GM23248 (cell line): ENCODE measurements around the gene OR1K1. TPM values are rescaled to one million over a fixed set of nuclear protein-coding genes. Genes with fewer than 3 reads are reported as not detected.
"Not testable (repeated sequence)": the region's sequence is repeated elsewhere in the genome, so short reads cannot be mapped to it uniquely, and the experiment has no call there.

Experiments used
- DNase-seq: peaks from one replicate; pipeline ENCODE4 v3.0.0-alpha.2; 2015
- H2AFZ ChIP-seq: fragments of 200-600 bp; sonication (generic); 2 replicates; pipeline ENCODE4 v1.6.1; 2016; ENCODE audit warnings: antibody characterized with exemption
- H3F3A ChIP-seq: fragments of 200-600 bp; sonication (generic); 2 replicates; pipeline ENCODE4 v1.6.1; 2016; ENCODE audit warnings: mild to moderate bottlenecking, antibody characterized with exemption, mixed run types; ENCODE audit not compliant: insufficient read depth
- H3K27ac ChIP-seq: fragments of 200-600 bp; sonication (generic); 2 replicates; pipeline ENCODE4 v1.5.1; 2016; ENCODE audit warnings: mild to moderate bottlenecking
- H3K27me3 ChIP-seq: fragments of 200-600 bp; sonication (generic); replicated peaks from 2 replicates; pipeline ENCODE4 v1.6.1; 2016; ENCODE audit warnings: mild to moderate bottlenecking; ENCODE audit not compliant: insufficient read depth
- H3K36me3 ChIP-seq: fragments of 200-600 bp; sonication (generic); 2 replicates; pipeline ENCODE4 v1.6.1; 2016; ENCODE audit warnings: low read depth, mild to moderate bottlenecking
- H3K4me1 ChIP-seq: fragments of 200-600 bp; sonication (generic); 2 replicates; pipeline ENCODE4 v1.6.1; 2016; ENCODE audit warnings: mild to moderate bottlenecking; ENCODE audit not compliant: insufficient read depth
- H3K4me2 ChIP-seq: fragments of 200-600 bp; sonication (generic); one replicate; pipeline ENCODE4 v1.6.1; 2016; ENCODE audit warnings: mild to moderate bottlenecking; ENCODE audit not compliant: unreplicated experiment
- H3K4me3 ChIP-seq: fragments of 200-600 bp; sonication (generic); 2 replicates; pipeline ENCODE4 v1.5.1; 2016; ENCODE audit warnings: mild to moderate bottlenecking
- H3K79me2 ChIP-seq: fragments of 200-600 bp; sonication (generic); 2 replicates; pipeline ENCODE4 v1.6.1; 2016; ENCODE audit warnings: mild to moderate bottlenecking; ENCODE audit not compliant: insufficient read depth
- H3K9ac ChIP-seq: fragments of 200-600 bp; sonication (generic); 2 replicates; pipeline ENCODE4 v1.6.1; 2016; ENCODE audit warnings: mild to moderate bottlenecking
- H3K9me2 ChIP-seq: fragments of 200-600 bp; sonication (generic); 2 replicates; pipeline ENCODE4 v1.6.1; 2016; ENCODE audit warnings: mixed run types, mild to moderate bottlenecking, moderate library complexity; ENCODE audit not compliant: insufficient read depth
- H3K9me3 ChIP-seq: fragments of 200-600 bp; sonication (generic); one replicate; pipeline ENCODE4 v1.6.1; 2017; ENCODE audit warnings: low read depth
- H4K20me1 ChIP-seq: fragments of 200-600 bp; sonication (generic); 2 replicates; pipeline ENCODE4 v1.6.0; 2016; ENCODE audit not compliant: insufficient read depth
- EZH2 ChIP-seq: fragments of 200-600 bp; sonication (generic); IDR thresholded peaks from 2 replicates; pipeline ENCODE4 v1.6.1; 2018; ENCODE audit warnings: antibody characterized with exemption, mild to moderate bottlenecking; ENCODE audit not compliant: insufficient read depth, poor library complexity, severe bottlenecking
- EZH2phosphoT487 ChIP-seq: fragments of 200-600 bp; sonication (generic); IDR thresholded peaks from 2 replicates; pipeline ENCODE4 v1.6.1; 2018; ENCODE audit warnings: antibody characterized with exemption, moderate library complexity, mild to moderate bottlenecking, low read depth; ENCODE audit not compliant: insufficient read depth
- WGBS, 2 experiments: methylation state at CpG; one replicate each; pipeline ENCODE4 v1.1.6; 2015 to 2017; ENCODE audit warnings: low lambda C conversion rate in 2 of 2, low coverage in 1 of 2; ENCODE audit errors: missing lambda C conversion rate in 2 of 2; 5-methylcytosine and 5-hydroxymethylcytosine counted together
- in situ Hi-C: fragments of 300-500 bp; cut with MboI; formaldehyde crosslinking; loops from 2 replicates; pipeline ENCODE4 v1.15.0; 2020
- polyA plus RNA-seq: library from polyadenylated mRNA; unstranded; fragments of >200 nt; fragmentation: Nextera tagmentation; extraction: Ambion mirVana; gene quantifications from 2 replicates; pipeline ENCODE4 v1.2.1, GENCODE V29; 2016
- total RNA-seq: library from RNA; depleted of rRNA; stranded (reverse); fragments of >200 nt; shearing (Covaris generic); gene quantifications from 2 replicates; pipeline ENCODE4 v1.2.3, GENCODE V29; 2014

The OR1K1 gene
- total and polyA plus RNA-seq, 2 experiments from 2014 or later: not detected

DNA sequence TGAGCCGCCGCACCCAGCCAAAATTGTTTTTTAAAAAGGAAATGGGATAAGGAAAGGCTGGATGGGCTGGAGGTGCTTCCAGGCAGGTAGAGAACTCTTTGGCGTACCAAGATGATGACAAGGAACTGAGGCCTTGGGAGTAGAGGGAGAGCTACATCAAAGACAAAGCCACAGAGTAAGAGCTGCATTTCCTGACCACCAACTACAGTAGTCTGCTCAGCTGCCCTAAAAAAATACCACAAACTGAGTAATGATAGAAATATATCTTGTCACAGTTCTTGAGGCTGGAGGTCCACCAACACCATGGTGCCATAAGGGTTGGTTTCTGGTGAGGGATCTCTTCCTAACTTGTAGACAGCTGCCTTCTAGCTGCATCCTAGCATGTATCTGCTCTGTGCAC is 8.2 kb downstream of the OR1K1 start:
- H3K27ac ChIP-seq: no peak overlapping the region
- no peak for TF ChIP-seq EZH2phosphoT487
- no peak for TF ChIP-seq EZH2
- WGBS, 2 experiments: 94 to 96% methylated on average over 3 of the region's 3 CpGs
- no peaks in the 10 kb centered on the region for H4K20me1 ChIP-seq
- in situ Hi-C loops: loop anchor here (25.0 kb wide), 1 partner anchor 446 kb away; the partner anchor contains the start of gene PTGS1
- H3K36me3 ChIP-seq: no peaks in the 10 kb centered on the region
- peaks cover 7% of the 10 kb centered on the region; the same call in 1 of the 2 replicates for H3K4me1 ChIP-seq
- no peak for DNase-seq
- H3K9me3 ChIP-seq: no peaks in the 10 kb centered on the region
- no peak overlapping the region for H2AFZ ChIP-seq
- H3K27me3 ChIP-seq: no peaks in the 10 kb centered on the region
- H3K79me2 ChIP-seq: no peaks in the 10 kb centered on the region
- H3F3A ChIP-seq: no peaks in the 10 kb centered on the region; the same call in none of the 2 replicates
- H3K4me3 ChIP-seq: no peak overlapping the region
- no peaks in the 10 kb centered on the region for H3K9me2 ChIP-seq
- no peak overlapping the region for H3K9ac ChIP-seq
- no peak overlapping the region for H3K4me2 ChIP-seq

GRCh38 chr9:122809261-122809660 is 9.3 kb downstream of the OR1K1 start:
- H4K20me1 ChIP-seq, H3K4me3 ChIP-seq, H3K4me1 ChIP-seq, H3K4me2 ChIP-seq, H3K9ac ChIP-seq, H3K36me3 ChIP-seq, H2AFZ ChIP-seq, H3K79me2 ChIP-seq, H3K27ac ChIP-seq, H3K9me3 ChIP-seq, H3K9me2 ChIP-seq, H3F3A ChIP-seq, DNase-seq, H3K27me3 ChIP-seq: not testable (repeated sequence)
- 78 to 84% methylated on average over 7 of the region's 7 CpGs for WGBS, 2 experiments
- in situ Hi-C loops: loop anchor here (25.0 kb wide), 1 partner anchor 447 kb away; the partner anchor contains the start of gene PTGS1

DNA sequence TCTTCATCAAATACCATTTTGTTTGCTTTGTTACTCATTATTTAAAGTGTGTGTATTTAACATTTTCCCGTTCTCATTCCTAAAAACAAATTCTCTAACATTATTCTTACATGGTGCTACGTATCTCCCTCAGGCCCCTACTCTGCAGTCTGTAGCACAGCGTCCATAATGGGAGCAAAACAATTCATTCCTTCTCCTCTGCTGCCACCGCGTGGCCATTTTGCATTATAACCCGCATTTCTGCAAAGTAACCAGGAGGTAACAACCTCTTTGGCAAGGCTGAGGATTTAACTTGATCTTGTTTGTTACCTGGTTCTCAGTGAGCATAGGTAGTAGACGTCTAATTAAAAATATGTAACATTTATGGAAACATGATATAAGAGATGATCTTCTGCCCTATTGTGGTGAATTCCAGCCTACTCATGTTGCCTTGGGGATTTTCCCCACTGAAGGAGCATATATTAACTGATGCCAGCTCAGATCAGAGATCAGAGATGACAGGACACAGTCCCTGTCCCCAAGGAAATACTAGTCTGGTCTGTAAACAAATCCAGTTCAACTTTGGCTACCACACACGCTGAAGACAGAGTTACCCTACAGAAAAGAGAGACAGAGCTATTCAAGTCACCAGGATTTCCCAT is 10.5 kb downstream of the OR1K1 start:
- in situ Hi-C loops: loop anchor here (5.0 to 25.0 kb wide), 2 partner anchors 343 to 448 kb away; partner anchors contain the start of gene PTGS1
- Histone ChIP-seq H3K9me3 (no peaks in the 10 kb centered on the region), H3K27me3 (no peaks in the 10 kb centered on the region), H4K20me1 (no peaks in the 10 kb centered on the region), H3K4me1 (peaks cover 7% of the 10 kb centered on the region; the same call in 1 of the 2 replicates), H3K36me3 (no peaks in the 10 kb centered on the region), H3F3A (no peaks in the 10 kb centered on the region; the same call in none of the 2 replicates), H2AFZ (no peak overlapping the region), H3K79me2 (no peaks in the 10 kb centered on the region), H3K9ac (no peak overlapping the region), H3K27ac (no peak overlapping the region), H3K4me2 (no peak overlapping the region), H3K9me2 (no peaks in the 10 kb centered on the region), H3K4me3 (no peak overlapping the region)
- WGBS, 2 experiments: 1% methylated on average over 8 of the region's 8 CpGs
- DNase-seq: peak; percentile 79
- no peak for TF ChIP-seq EZH2
- no peak for TF ChIP-seq EZH2phosphoT487

DNA sequence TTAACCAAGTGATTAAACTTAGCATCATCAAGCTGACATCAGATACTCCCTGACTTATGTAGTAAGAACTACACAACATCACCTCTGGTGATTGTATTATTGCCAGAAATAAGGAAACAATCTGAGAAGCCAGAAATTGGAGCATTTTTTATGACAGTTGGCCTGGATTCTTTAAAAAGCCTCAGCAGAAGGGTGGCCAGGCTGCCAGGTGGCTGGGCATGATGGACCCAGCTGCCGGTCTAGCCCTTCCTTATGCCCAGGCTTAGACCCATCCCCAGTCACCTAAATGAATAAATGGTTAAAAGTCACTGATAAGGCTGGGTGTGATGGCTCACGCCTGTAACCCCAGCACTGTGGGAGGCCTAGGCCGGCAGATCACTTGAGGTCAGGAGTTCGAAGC is 12.8 kb downstream of the OR1K1 start:
- Histone ChIP-seq H3K9ac (no peak overlapping the region), H3K4me1 (peaks cover 7% of the 10 kb centered on the region; the same call in 1 of the 2 replicates), H4K20me1 (no peaks in the 10 kb centered on the region), H3K9me2 (no peaks in the 10 kb centered on the region), H3K79me2 (no peaks in the 10 kb centered on the region), H2AFZ (no peak overlapping the region), H3K4me2 (no peak overlapping the region), H3K4me3 (no peak overlapping the region), H3F3A (no peaks in the 10 kb centered on the region; the same call in none of the 2 replicates), H3K27ac (no peak overlapping the region), H3K27me3 (no peaks in the 10 kb centered on the region), H3K9me3 (no peaks in the 10 kb centered on the region), H3K36me3 (no peaks in the 10 kb centered on the region)
- peak; percentile 28 for DNase-seq
- no peak for TF ChIP-seq EZH2phosphoT487
- TF ChIP-seq EZH2: no peak
- in situ Hi-C loops: loop anchor here (5.0 to 25.0 kb wide), 2 partner anchors 345 to 450 kb away; partner anchors contain the start of gene PTGS1
- WGBS, 2 experiments: 63 to 65% methylated on average over 4 of the region's 4 CpGs
